ENCODE results near the gene RASEF. TPM values are rescaled to one million over a fixed set of nuclear protein-coding genes. Genes with fewer than 3 reads are reported as not detected.
"Not testable (repeated sequence)": the region's sequence is repeated elsewhere in the genome, so short reads cannot be mapped to it uniquely, and the experiment has no call there.

Gene RASEF
- total RNA-seq, 1 donor from 2014 or later = 2.4 TPM

- ATAC-seq (no peak), DNase-seq (ENCODE audit: low spot score) (no peak)
Measured at GRCh38 chr9:82987370-82988189, 75.4 kb downstream of the RASEF start.

GRCh38 chr9:82981552-82981951, 81.4 kb downstream of the RASEF start:
- ATAC-seq (no peak), DNase-seq (ENCODE audit: low spot score) (no peak)

GRCh38 chr9:82975176-82975575, 87.8 kb downstream of the RASEF start:
- DNase-seq (ENCODE audit: low spot score) = no peak
- no peak for ATAC-seq

GRCh38 chr9:82972446-82972845, 90.5 kb downstream of the RASEF start:
- DNase-seq (ENCODE audit: low spot score) (no peak), ATAC-seq (no peak)

GRCh38 chr9:82970359-82970758, 92.6 kb downstream of the RASEF start:
- DNase-seq (ENCODE audit: low spot score) (no peak), ATAC-seq (no peak)

- ATAC-seq (no peak), DNase-seq (ENCODE audit: low spot score) (no peak)
Measured at GRCh38 chr9:82969291-82969690, 93.7 kb downstream of the RASEF start.

- DNase-seq (ENCODE audit: low spot score) = no peak
- ATAC-seq = no peak
Measured at GRCh38 chr9:82968816-82969215, 94.1 kb downstream of the RASEF start.

- ATAC-seq = no peak
- DNase-seq (ENCODE audit: low spot score) = no peak
Measured at GRCh38 chr9:82968388-82968787, 94.6 kb downstream of the RASEF start.

GRCh38 chr9:82961504-82962125, 101.3 kb downstream of the RASEF start:
- peak; percentile 74 for DNase-seq (ENCODE audit: low spot score)
- ATAC-seq = peak; percentile 100

- DNase-seq (ENCODE audit: low spot score) (no peak), ATAC-seq (no peak)
Measured at GRCh38 chr9:82957529-82958379, 105.2 kb downstream of the RASEF start.

- ATAC-seq (no peak), DNase-seq (ENCODE audit: low spot score) (no peak)
Measured at GRCh38 chr9:82949203-82949602, 113.7 kb downstream of the RASEF start.

GRCh38 chr9:82940376-82940775, 122.6 kb downstream of the RASEF start:
- DNase-seq (ENCODE audit: low spot score) (no peak), ATAC-seq (no peak)

- DNase-seq (ENCODE audit: low spot score) (no peak), ATAC-seq (peak; percentile 83)
Measured at GRCh38 chr9:82939451-82939850, 123.5 kb downstream of the RASEF start.

- no peak for DNase-seq (ENCODE audit: low spot score)
- ATAC-seq = no peak
Measured at GRCh38 chr9:82938426-82939218, 124.3 kb downstream of the RASEF start.

- not testable (repeated sequence) for ATAC-seq; DNase-seq (ENCODE audit: low spot score)
Measured at GRCh38 chr9:82936561-82936960, 126.4 kb downstream of the RASEF start.

- ATAC-seq (no peak), DNase-seq (ENCODE audit: low spot score) (no peak)
Measured at GRCh38 chr9:82934949-82935348, 128.0 kb downstream of the RASEF start.

- not testable (repeated sequence) for DNase-seq (ENCODE audit: low spot score); ATAC-seq
Measured at GRCh38 chr9:82934025-82934424, 128.9 kb downstream of the RASEF start.

GRCh38 chr9:82930116-82930515, 132.8 kb downstream of the RASEF start:
- DNase-seq (ENCODE audit: low spot score) (no peak), ATAC-seq (no peak)

Data from left lobe of liver (tissue), 2 donors.